CD4-positive, alpha-beta T cell (primary cell): Measurements from ENCODE around the gene ZNF552. TPM values are rescaled to one million over a fixed set of nuclear protein-coding genes. Genes with fewer than 3 reads are reported as not detected.

Experiments used
- ATAC-seq: fragments of 200-7000 bp; cut with Tn5 transposase; one replicate; pipeline ENCODE4 v1.10.0; 2022; ENCODE audit warnings: mild to moderate bottlenecking; ENCODE audit not compliant: poor library complexity
- CTCF ChIA-PET: fragments of 350-600 bp; sonication (Branson Sonifier 250); formaldehyde crosslinking; loops from one replicate; lab custom pipeline; 2021; ENCODE audit warnings: antibody characterized with exemption, inconsistent platforms; lab: Charles Lee
- POLR2A ChIA-PET: fragments of 350-600 bp; sonication (Branson Sonifier 250); formaldehyde crosslinking; loops from one replicate; lab custom pipeline; 2021; ENCODE audit warnings: antibody characterized with exemption, inconsistent platforms; lab: Charles Lee
- DNase-seq, 14 experiments: peaks; one replicate each; pipeline ENCODE4 v3.0.0-alpha.2; 2013 to 2020; ENCODE audit warnings: mixed read lengths in 2 of 14
- H3K27ac ChIP-seq, 2 donors: one replicate each; pipeline versions ENCODE4 v1.5.1 to v1.7.0; 2013; ENCODE audit warnings: low read length in 2 of 2, low read depth in 1 of 2, mild to moderate bottlenecking in 1 of 2
- H3K27me3 ChIP-seq, 2 experiments: 1 replicate in 1 of 2; 2 replicates in 1 of 2; pipeline versions ENCODE4 v1.6.1 to v1.7.0; 2013; ENCODE audit warnings: low read length in 2 of 2, control low read depth in 1 of 2, mild to moderate bottlenecking in 1 of 2, moderate library complexity in 1 of 2; ENCODE audit not compliant: insufficient read depth in 2 of 2, control insufficient read depth in 1 of 2
- H3K36me3 ChIP-seq: one replicate; pipeline ENCODE4 v1.6.1; 2013; ENCODE audit warnings: low read length, control low read depth; ENCODE audit not compliant: insufficient read depth
- H3K4me1 ChIP-seq: one replicate; pipeline ENCODE4 v1.6.1; 2013; ENCODE audit warnings: low read length, control low read depth; ENCODE audit not compliant: insufficient read depth
- H3K4me3 ChIP-seq: one replicate; pipeline ENCODE4 v1.5.1; 2013; ENCODE audit warnings: mild to moderate bottlenecking, low read length, moderate library complexity
- H3K9me3 ChIP-seq, 2 experiments: 1 replicate in 1 of 2; 2 replicates in 1 of 2; pipeline versions ENCODE4 v1.6.1 to v1.7.0; 2013; ENCODE audit warnings: low read length in 2 of 2, mild to moderate bottlenecking in 2 of 2, control low read depth in 1 of 2, moderate library complexity in 1 of 2; ENCODE audit not compliant: control insufficient read depth in 1 of 2, insufficient read depth in 1 of 2
- H3K27ac Mint-ChIP-seq: one replicate; pipeline ENCODE4 v1.8.0; 2020; ENCODE audit warnings: mixed read lengths
- H3K27me3 Mint-ChIP-seq: one replicate; pipeline ENCODE4 v1.8.0; 2021; ENCODE audit warnings: mixed read lengths
- H3K36me3 Mint-ChIP-seq: one replicate; pipeline ENCODE4 v1.8.0; 2021; ENCODE audit warnings: low read depth, mixed read lengths
- H3K4me1 Mint-ChIP-seq: one replicate; pipeline ENCODE4 v1.8.0; 2021; ENCODE audit warnings: low read depth, mixed read lengths
- H3K4me3 Mint-ChIP-seq: one replicate; pipeline ENCODE4 v1.8.0; 2020; ENCODE audit warnings: mild to moderate bottlenecking, mixed read lengths
- H3K9me3 Mint-ChIP-seq: one replicate; pipeline ENCODE4 v1.8.0; 2020; ENCODE audit warnings: mixed read lengths
- intact Hi-C, 2 experiments: fragments of 100-400 bp; cut with DNase I in 1 of 2; cut with micrococcal nuclease in 1 of 2; formaldehyde crosslinking; loops; one replicate each; pipeline versions ENCODE4 v1.15.1 to v1.9.0; 2023 to 2025; cut with DNase I, micrococcal nuclease
- total RNA-seq, 174 experiments: library from RNA in 2 of 174; stranded (reverse) in 2 of 174; gene quantifications; one replicate each; pipeline ENCODE4 v1.2.3 and lab custom pipeline; 2021 to 2026
- TF ChIP-seq, protein P1 (sequence below): fragments of 200-600 bp; IDR thresholded peaks from one replicate; pipeline ENCODE4 v1.8.0; 2022; ENCODE audit warnings: antibody characterized with exemption, mild to moderate bottlenecking

The ZNF552 gene
- total RNA-seq, 2 experiments from 2014 or later = 22.2 to 22.3 TPM

DNA sequence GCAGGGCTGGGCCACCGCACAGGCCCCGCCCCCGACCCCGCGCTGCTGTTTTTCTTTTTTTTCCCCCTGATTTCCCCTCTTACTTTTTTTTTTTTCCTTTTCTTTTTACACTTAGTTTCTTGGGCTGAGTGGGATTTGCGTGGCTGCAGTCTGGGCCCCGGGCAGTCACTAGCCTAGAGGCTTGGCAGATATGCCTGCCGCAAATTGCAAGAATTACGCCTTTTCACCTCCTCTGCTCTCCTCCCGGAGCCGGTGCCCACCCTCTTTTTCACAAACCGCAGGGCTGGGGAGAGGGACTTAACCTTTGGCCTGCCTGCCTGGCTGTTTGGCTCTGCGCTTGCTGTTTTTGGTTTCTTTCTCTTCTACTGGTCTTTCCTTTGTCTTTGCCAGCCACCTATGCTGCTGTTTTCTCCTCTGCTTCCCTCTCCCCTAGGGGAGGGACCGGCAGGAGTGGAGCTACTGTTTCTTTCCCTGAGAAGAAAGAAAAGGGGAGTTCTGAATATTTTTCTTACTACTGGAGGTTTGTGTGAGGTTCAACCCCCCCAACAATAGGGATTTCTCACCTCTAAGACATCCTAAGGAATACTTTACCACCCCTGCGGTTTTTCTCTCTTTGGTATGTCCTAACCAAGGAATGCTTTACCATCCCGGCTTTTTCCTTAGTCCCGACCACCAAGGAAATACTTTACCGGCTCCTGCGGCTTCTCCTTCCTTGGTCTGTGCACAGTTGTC lies 11.0 kb downstream of the ZNF552 start:
- Histone ChIP-seq H3K9me3 (peaks cover 0 to 9% of the 10 kb centered on the region in 2 experiments), H3K4me1 (peaks cover 9% of the 10 kb centered on the region), H3K36me3 (peaks cover 18% of the 10 kb centered on the region), H3K27me3 (no peaks in the 10 kb centered on the region), H3K4me3 (peak overlapping the region; percentile 38), H3K27ac (no peak overlapping the region)
- ATAC-seq (peak; percentile 32), DNase-seq (peak in 1 of 14 experiments; percentile 5)
- H3K27ac Mint-ChIP-seq = peak overlapping the region; percentile 26
- H3K9me3 Mint-ChIP-seq = no peaks in the 10 kb centered on the region
- TF ChIP-seq, protein P1, sequence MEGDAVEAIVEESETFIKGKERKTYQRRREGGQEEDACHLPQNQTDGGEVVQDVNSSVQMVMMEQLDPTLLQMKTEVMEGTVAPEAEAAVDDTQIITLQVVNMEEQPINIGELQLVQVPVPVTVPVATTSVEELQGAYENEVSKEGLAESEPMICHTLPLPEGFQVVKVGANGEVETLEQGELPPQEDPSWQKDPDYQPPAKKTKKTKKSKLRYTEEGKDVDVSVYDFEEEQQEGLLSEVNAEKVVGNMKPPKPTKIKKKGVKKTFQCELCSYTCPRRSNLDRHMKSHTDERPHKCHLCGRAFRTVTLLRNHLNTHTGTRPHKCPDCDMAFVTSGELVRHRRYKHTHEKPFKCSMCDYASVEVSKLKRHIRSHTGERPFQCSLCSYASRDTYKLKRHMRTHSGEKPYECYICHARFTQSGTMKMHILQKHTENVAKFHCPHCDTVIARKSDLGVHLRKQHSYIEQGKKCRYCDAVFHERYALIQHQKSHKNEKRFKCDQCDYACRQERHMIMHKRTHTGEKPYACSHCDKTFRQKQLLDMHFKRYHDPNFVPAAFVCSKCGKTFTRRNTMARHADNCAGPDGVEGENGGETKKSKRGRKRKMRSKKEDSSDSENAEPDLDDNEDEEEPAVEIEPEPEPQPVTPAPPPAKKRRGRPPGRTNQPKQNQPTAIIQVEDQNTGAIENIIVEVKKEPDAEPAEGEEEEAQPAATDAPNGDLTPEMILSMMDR = no peak
- peaks cover 58% of the 10 kb centered on the region for H3K36me3 Mint-ChIP-seq
- H3K4me1 Mint-ChIP-seq = peaks cover 36% of the 10 kb centered on the region
- CTCF ChIA-PET = no interaction called here
- POLR2A ChIA-PET = no interaction called here
- no peaks in the 10 kb centered on the region for H3K27me3 Mint-ChIP-seq
- intact Hi-C loops = no loop called here
- H3K4me3 Mint-ChIP-seq = peak overlapping the region; percentile 85

DNA sequence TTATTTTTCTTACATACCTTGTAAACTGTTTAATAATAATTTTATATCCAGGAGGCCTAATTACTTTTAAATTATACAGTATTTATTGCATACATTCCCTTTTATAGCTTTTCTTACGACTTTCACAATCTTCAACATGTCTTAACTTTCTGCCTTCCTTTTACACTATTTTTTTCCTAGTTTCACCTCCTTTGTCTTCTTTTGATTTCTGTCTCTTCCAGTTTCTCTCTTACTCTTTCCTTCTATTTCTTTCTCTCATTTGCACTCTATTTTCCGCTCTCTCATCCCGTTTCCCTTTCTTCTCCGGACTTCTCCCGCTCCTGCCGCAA lies 11.5 kb downstream of the ZNF552 start:
- peak overlapping the region; percentile 38 for H3K4me3 ChIP-seq
- CTCF ChIA-PET = no interaction called here
- H3K9me3 ChIP-seq = peaks cover 0 to 9% of the 10 kb centered on the region in 2 experiments
- Mint-ChIP-seq H3K4me1 (peaks cover 36% of the 10 kb centered on the region), H3K27ac (peak overlapping the region; percentile 26), H3K9me3 (no peaks in the 10 kb centered on the region), H3K4me3 (peak overlapping the region; percentile 85), H3K27me3 (no peaks in the 10 kb centered on the region), H3K36me3 (peaks cover 53% of the 10 kb centered on the region)
- H3K4me1 ChIP-seq = peaks cover 9% of the 10 kb centered on the region
- H3K27me3 ChIP-seq = no peaks in the 10 kb centered on the region
- peaks cover 14% of the 10 kb centered on the region for H3K36me3 ChIP-seq
- POLR2A ChIA-PET = no interaction called here
- TF ChIP-seq, protein P1 = no peak
- no peak for ATAC-seq
- H3K27ac ChIP-seq = no peak overlapping the region
- intact Hi-C loops = no loop called here
- no peak for DNase-seq

DNA sequence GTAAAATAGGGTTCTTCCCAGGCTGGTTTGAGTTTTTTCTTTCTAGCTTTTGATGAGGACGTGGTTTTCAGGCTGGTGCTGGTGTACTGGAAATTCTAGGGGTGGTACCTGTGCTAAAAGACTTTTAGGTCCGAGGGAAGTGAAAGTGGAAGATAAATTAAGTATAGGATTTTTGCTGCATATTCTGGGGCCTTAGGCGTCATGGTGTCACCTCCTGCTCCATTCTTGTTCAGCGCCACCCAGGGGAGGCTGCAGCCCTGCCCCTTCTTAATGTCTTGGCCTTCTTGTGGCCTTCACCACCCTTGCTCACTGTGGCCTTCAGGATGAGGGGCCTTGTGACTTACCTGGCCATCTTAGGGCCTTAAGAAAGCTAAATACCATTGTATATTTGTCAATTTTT lies 12.4 kb downstream of the ZNF552 start:
- Mint-ChIP-seq H3K9me3 (no peaks in the 10 kb centered on the region), H3K4me1 (peaks cover 31% of the 10 kb centered on the region), H3K27me3 (no peaks in the 10 kb centered on the region), H3K27ac (no peak overlapping the region), H3K36me3 (peaks cover 46% of the 10 kb centered on the region), H3K4me3 (no peak overlapping the region)
- intact Hi-C loops = no loop called here
- Histone ChIP-seq H3K4me1 (peaks cover 9% of the 10 kb centered on the region), H3K4me3 (no peak overlapping the region), H3K27me3 (no peaks in the 10 kb centered on the region), H3K27ac (no peak overlapping the region), H3K36me3 (peaks cover 5% of the 10 kb centered on the region), H3K9me3 (peaks cover 0 to 9% of the 10 kb centered on the region in 2 experiments)
- ATAC-seq = no peak
- ChIA-PET POLR2A (no interaction called here), CTCF (no interaction called here)
- TF ChIP-seq, protein P1 = no peak
- no peak for DNase-seq
